HG02678 (cell line): ENCODE measurements around the gene TREX2.

Experiments used
- ATAC-seq: cut with Tn5 transposase; IDR thresholded peaks from one replicate; pipeline ENCODE4 v1.9.1; 2021; ENCODE audit warnings: mild to moderate bottlenecking, moderate library complexity; ENCODE audit not compliant: unreplicated experiment

The TREX2 gene

GRCh38 chrX:153457136-153457825 lies 11.4 kb upstream of the TREX2 start:
- ATAC-seq: no peak

GRCh38 chrX:153456704-153457103 lies 10.8 kb upstream of the TREX2 start:
- ATAC-seq: no peak

DNA sequence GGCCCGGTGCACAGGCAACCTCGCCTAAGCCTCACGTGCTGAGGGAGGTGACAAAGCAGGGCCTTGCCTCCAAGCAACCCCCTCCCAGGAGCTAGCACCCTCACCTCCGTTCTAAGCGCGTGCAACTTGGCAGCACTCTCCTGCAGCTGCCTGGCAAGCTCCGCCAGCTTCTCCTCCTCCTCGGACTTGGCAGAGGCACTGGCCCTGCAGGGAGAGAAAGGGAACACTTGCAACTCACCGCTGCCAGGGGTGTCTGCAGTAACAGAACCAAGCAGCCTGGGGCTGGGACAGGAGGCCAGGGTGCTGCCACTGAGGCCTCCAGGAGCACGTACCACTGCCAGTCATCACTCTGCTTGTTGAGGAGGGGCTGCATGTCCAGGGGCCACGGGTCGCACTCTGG lies 10.3 kb upstream of the TREX2 start:
- ATAC-seq: no peak

DNA sequence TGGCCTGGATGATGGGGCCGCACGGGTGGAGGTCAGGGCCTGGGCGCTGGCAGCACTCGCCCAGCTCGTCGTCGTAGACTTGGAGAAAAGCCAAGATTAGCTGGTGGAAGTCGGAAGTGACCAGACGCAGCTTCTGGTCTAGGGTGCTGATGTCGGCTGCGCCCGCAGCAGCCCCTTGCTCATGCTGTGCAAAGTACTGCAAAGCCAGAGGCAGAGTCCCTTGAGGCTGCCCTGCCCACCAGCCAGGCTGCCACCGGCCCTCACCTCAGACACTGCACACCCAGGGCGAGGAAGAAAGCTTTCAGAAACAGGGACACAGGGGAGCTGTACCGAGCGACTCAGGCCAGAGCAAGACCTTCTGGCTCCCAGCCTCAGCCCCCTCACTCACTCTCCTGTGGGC lies 9.7 kb upstream of the TREX2 start:
- no peak for ATAC-seq

- ATAC-seq: no peak
Observed at GRCh38 chrX:153454901-153455550, 9.2 kb upstream of the TREX2 start.

- ATAC-seq: no peak
Observed at GRCh38 chrX:153450949-153451277, 5.1 kb upstream of the TREX2 start.

DNA sequence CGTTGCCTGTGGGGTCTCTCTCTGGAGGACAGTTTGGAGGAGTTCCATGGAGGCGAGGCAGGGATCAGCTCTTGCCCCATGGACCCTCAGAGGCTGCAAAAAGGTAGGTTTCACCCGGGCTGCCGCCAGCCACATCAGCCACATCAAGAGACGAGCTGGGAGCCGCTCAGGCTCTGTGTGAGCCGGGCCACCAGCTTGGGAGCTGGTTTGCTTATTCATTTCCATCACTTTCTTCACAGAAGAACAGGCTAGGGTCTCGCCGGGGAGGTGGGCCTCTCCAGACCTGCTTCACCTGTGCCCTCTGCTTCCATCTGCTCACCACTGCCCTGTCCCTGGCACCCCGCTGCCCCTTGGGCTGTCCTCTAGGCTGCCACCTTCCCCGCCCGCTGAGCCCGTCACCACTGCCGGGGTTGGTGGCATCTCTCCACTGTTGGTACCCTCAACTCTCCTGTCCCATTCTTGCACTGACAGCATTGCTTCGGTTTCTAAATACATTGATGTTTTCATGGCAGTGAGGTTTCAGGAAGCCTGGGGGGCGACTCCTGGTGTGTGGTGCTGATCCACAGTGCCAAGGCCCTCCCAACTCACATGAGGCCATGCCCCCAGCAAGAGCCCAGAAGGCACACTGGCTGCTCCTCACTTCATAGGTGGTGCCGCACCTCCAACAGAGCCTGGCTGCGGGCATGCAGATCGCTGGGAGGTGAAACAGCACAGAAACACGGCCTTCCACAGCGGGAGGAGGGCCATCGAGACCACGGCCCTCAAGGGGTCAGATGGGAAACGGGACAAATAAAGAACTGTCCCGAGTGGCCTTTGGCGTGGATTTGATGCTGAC lies 4.5 kb upstream of the TREX2 start:
- ATAC-seq: no peak

DNA sequence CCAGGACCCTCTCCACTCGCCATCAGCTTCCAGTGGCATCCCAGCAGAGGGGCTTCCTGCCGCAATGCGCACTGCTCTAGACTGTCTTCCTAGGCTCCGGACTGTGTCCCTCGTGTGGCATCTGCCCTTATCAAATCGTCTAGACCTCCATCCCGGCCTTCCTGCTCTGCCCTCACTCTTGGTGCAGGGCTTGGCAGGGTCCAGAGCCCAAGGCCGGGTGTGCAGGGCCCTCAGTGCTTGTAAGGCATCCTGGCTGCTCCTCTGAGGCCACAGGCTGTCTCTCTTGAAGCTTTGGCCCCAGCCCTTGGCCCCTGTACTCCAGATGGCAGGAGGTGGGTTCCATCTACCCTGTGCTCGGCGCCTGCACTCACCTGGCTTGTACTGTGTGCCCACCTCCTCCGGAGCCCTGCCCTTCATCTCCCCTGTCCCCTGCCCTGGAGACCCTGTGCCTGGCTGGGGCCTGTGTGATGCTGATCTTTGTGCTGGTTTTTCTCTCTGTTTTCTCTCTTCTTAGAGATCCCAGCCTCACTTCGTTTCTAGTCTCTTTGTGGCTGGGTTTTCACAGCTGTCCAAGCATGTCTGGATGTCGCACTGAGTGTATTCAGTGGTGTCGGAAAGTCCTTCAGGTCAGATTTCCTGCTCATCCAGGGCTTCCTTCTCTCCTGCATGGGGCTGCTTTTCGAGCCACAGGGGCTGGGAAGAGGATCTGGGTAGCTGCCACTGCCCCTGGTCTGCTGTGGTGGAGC lies 3.7 kb upstream of the TREX2 start:
- no peak for ATAC-seq

DNA sequence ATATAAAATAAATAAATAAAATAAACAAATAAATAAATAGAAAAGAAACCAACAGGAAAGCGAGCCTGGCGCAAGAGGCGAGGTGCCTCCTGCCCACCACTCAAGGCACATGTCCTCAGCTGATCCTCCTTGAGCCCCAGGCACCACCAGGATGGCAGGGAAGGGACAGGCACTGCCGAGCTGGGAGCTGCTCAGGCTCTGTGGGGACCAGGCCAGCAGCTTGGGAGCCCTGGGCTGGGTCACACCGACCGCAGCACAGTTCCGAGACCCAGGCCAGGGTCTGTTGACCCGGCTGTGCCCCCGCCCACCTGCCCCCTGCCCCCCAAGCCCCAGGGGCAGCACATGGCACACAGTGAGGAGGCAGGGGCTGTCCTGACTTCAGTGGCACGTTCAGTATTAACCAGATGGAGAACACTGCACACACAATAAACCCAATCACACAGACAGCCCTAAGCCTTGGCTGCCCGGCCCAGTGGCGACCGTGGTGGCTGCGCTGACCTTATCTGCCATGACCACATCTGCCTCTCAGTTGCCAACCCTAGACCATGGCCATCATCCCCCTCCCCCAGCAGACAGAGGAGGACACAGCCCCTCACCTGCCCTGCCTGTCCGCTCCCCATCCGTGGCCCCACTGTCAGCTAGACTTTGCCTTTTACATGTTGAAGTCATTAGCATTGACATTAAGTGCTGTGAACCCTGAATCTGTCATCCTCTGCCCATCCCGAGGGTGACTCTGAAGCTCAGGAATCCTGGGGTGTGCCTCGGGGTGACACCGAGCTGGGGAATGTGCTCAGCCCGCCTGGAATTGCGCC lies 2.9 kb upstream of the TREX2 start:
- no peak for ATAC-seq

- no peak for ATAC-seq
Observed at GRCh38 chrX:153447581-153447960, 1.7 kb upstream of the TREX2 start.

DNA sequence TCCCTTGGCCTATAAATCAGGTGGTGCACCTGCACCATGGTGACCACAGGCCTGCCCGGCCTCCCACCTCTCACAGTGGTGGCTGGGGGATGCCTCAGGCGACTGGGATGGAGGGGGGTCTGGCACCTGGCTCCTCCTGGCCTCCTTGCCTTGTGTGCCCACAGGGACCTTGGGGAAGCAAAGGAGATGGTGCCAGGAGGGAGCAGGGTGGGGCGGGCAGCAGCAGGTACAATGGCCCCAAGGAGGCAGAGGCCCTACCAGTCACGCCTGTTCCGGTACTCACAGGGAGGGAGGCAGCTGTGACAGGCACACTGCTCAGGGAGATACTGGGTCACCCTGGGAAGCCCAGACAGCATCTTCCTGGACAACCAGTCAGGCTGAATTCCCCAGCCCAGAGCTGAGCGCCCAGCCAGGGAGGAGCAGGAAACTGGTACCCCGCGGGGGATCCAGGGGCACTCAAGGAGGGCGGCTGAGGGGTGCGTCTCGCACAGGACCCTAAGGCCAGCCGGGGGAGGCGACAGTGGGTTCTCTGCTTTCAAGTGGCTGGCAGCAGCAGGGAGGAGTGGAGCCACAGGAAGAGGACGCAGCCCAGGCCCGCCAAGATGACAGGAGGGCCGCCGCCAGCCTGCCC lies 1.2 kb upstream of the TREX2 start:
- no peak for ATAC-seq

- no peak for ATAC-seq
Observed at GRCh38 chrX:153446636-153446936, 730 bp upstream of the TREX2 start.

GRCh38 chrX:153445106-153445855 lies 575 bp downstream of the TREX2 start:
- no peak for ATAC-seq

DNA sequence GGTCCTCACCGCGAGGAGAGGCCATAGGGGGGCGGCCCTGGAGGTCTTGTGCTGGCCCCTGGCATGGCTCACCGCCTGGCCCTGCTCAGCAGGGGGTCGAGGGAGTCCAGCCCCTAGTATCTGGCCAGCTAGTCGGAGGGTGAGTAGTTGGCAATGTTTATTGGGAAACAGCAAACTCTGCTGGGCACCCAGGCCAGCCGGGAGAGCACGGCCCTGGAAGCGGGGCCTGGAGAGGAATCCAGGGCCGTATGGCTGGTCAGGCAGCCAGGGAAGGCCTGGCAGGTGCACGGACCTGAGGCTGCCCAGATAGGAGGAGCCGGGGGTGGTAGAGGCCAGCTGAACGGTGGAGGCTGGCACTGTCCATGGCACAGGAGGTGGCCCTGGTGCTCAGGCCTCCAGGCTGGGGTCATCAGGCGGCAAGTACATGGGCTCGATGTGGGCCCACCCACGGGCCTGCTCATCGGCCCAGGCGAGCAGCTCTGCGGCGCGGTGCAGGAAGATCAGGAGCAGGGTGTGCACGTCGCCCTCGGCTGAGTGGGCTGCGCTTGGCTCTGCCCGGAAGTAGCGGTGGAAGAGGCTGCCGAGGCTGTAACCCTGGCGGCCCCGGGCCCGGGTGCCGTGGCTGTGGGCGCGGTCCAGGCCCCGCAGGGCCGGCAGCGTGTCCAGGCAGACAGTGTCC lies 1.4 kb downstream of the TREX2 start:
- ATAC-seq: no peak

GRCh38 chrX:153443476-153444332 lies 2.2 kb downstream of the TREX2 start:
- no peak for ATAC-seq

GRCh38 chrX:153442463-153442862 lies 3.4 kb downstream of the TREX2 start:
- ATAC-seq: no peak

GRCh38 chrX:153441981-153442380 lies 3.9 kb downstream of the TREX2 start:
- no peak for ATAC-seq

GRCh38 chrX:153441296-153441695 lies 4.6 kb downstream of the TREX2 start:
- no peak for ATAC-seq
